HG03025 (cell line): Measurements from ENCODE around the gene KRT75.
"Not testable (repeated sequence)": the region's sequence is repeated elsewhere in the genome, so short reads cannot be mapped to it uniquely, and the experiment has no call there.

Experiments
- ATAC-seq: cut with Tn5 transposase; IDR thresholded peaks from one replicate; pipeline ENCODE4 v1.9.1; 2021; ENCODE audit warnings: mild to moderate bottlenecking, moderate library complexity; ENCODE audit not compliant: unreplicated experiment, low FRiP score

Gene KRT75

DNA sequence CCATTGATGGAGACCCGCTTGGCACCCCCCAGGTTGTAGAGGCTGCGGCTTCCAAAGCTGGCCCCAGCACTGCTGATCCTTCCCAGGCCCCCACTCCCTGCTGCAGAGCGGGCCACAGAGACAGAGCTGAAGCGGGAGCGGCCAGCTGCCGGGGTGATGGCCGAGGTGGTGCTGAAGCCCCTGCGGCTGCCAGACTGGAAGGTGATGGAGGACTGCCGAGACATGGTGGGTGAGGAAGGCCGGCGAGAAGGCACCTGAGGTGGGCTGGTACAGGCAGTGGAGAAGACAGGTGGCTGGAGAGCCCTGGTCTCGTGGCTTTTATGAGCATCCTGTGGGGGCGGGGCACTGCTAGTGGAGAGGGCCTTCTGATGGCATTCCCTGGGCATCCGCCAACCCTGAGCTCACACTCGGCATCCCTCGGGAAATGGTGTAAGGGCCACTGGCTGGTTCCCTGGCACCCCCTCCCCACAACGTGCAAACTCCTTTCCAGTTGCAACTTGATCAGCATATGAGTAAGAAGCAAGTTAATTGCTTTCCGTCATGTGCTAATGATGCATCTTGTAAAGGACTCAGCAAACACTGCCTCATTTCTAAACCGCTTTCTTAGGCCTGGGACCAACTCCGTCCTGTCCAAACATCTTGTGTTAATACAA lies at the start of gene KRT75:
TSS of gene KRT75 (minus strand) at position 291 of the 653 bp plus-strand sequence. CDS start at position 224, 67 bp downstream.
- ATAC-seq, result no peak

DNA sequence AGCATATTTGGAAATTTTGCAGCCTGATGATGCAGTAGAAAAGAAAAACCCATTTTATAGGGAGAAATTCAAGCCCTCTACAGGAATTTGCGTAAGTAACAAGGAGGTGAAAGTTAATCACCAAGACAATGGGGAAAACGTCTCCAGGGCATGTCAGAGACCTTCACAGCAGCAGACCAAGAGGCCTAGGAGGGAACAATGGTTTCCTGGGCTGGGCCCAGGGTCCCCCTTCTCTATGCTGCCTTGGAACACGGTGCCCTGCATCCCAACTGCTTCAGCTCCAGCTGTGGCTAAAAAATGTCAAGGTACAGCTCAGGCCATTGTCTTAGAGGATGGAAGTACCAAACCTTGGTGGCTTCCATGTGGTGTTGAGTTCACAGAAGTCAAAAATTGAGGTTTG lies 45.9 kb upstream of the KRT75 start:
- ATAC-seq, result no peak

DNA sequence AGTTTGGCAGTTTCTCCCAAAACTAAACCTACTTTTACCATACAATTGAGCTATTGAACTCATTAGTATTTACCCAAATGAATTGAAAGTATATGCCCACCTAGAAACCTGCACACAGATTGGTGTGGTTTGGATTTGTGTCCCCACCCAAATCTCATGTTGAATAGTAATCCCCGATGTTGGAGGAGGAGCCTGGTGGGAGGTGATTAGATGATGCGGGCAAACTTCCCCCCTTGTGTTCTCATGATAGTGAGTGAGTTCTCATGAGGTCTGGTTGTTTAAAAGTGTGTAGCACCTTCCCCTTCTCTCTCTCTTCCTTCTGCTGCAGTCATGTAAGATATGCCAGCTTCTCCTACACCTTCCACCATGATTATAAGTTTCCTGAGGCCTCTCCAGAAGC lies 43.5 kb upstream of the KRT75 start:
- ATAC-seq, result no peak

- no peak for ATAC-seq
Observed at GRCh38 chr12:52474212-52474611, 40.0 kb upstream of the KRT75 start.

- ATAC-seq, result no peak
Observed at GRCh38 chr12:52473768-52474167, 39.6 kb upstream of the KRT75 start, which contains the start of gene KRT6C. KRT6C (minus strand) TSS chr12:52473805; CDS start chr12:52473737, 68 bp downstream.

GRCh38 chr12:52469853-52470252 lies 35.7 kb upstream of the KRT75 start:
- ATAC-seq, result no peak

GRCh38 chr12:52464897-52465296 lies 30.7 kb upstream of the KRT75 start:
- ATAC-seq, result no peak

- ATAC-seq, result no peak
Observed at GRCh38 chr12:52461693-52462092, 27.5 kb upstream of the KRT75 start.

DNA sequence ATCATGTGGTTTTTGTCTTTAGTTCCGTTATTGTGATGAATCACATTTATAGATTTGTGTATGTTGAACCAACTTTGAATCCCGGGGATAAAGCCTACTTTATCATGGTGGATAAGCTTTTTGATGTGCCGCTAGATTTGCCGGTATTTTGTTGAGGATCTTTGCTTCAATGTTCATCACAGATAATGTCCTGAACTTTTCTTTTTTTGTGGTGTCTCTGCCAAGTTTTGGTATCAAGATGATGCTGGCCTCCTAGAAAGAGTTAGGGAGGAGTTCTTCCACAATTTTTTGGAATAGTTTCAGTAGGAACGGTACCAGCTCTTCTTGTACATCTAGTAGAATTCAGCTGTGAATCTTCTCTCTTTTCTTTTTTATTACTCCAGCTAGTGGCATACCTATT lies 24.7 kb upstream of the KRT75 start:
- ATAC-seq, result no peak

- ATAC-seq, result no peak
Observed at GRCh38 chr12:52455821-52456220, 21.6 kb upstream of the KRT75 start.

- ATAC-seq, result no peak
Observed at GRCh38 chr12:52454411-52455201, 20.4 kb upstream of the KRT75 start.

GRCh38 chr12:52452101-52452500 lies 17.9 kb upstream of the KRT75 start, which contains the start of gene KRT6B:
KRT6B (minus strand) TSS chr12:52452146; CDS start chr12:52452078, 68 bp downstream.
- ATAC-seq, result no peak

- no peak for ATAC-seq
Observed at GRCh38 chr12:52448228-52448627, 14.1 kb upstream of the KRT75 start.

GRCh38 chr12:52447196-52447595 lies 13.0 kb upstream of the KRT75 start:
- ATAC-seq, result not testable (repeated sequence)

DNA sequence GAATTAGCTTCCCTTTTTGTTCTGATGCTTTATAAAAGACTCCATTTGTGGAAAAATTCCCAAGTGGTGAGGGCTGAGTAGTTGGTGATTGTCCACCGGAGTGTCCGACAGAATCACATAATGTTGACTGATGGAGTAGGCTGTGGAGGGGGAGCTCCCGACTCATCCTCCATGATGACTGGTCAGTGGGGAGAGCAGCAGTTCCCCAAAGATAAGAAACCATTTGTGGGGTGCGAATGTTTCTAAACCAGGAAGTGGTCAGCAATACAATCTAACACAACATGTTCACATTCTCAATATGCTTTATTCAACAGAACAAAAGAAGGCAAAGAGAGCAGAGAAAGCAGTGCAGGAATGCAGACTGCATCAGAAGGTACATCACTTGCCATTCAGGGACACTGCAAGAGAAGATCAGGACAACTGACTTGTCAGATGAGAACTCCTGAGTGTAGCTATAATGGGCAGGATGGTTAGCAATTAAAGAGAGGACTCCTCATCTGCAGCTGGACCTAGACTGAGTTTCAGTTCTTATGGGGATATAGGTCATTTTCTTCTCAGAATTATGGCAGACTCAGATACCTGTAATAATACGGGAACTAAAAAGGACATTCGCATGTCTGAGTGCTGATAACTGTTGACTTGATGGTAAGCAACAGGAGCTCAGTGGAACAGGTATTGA lies 12.3 kb upstream of the KRT75 start:
- no peak for ATAC-seq

DNA sequence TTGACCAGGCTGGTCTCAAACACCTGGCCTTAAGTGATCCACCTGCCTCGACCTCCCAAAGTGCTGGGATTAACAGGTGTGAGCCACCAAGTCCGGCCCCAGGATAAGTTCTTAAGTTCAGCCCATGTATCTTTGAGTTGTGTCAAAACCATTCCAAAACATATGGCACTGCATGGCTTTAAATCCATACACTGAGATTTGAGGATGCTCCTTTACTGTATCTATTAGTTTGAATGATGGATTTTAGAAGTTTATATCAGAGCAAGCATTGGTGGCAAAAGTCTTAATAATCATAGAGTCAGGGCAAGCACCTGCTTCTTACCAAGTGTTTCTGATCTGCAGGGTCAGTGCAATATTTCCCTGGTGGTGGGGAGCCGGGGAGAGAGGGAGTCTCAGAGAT lies 11.7 kb upstream of the KRT75 start:
- no peak for ATAC-seq

GRCh38 chr12:52444647-52445595 lies 10.8 kb upstream of the KRT75 start:
- ATAC-seq, result no peak

GRCh38 chr12:52443966-52444365 lies 9.8 kb upstream of the KRT75 start:
- ATAC-seq, result no peak

- ATAC-seq, result no peak
Observed at GRCh38 chr12:52442600-52443061, 8.5 kb upstream of the KRT75 start.

DNA sequence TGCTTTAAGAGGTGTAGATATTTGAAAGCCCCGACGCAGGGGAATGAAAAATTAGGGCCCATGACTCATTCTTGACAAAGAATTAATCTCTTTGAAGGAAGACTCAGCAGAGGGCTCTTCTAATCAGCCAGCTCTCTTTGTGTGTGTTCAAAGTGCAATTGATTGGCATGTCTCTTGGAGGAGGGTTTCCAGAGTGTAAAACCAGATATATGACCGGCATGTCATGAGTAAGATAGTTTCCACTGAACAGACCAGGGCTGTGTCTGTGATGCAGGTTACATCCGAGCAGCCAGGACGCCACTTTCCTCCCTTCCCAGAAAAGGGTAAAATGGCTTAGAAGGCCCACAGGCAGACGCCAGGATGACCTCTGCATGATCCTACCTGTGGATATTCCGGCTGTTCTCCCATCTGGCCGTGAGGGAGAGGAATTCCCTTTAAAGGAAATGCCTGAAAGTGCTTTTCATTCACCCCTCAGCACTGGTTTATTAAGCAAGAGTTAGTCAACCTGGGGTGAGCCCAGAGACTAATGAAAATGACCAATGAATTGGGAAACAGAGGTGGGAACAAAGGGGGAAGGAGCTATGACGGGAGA lies 7.2 kb upstream of the KRT75 start:
- ATAC-seq, result no peak
